IMR-90 (cell line): ENCODE measurements around the gene SEC61A1. TPM values are rescaled to one million over a fixed set of nuclear protein-coding genes. Genes with fewer than 3 reads are reported as not detected.

ENCODE experiments used
- ATAC-seq: fragments of 200-7000 bp; cut with Tn5 transposase; 2 replicates; pipeline ENCODE4 v1.9.1; 2020; ENCODE audit warnings: low read depth, mild to moderate bottlenecking, moderate library complexity
- BruUV-seq: library from RNA; stranded (reverse); fragments of 400-500 nt; replicated peaks from 2 replicates; lab custom pipeline; 2021; lab: Mats Ljungman, UMichigan
- CTCF ChIA-PET: fragments of 300-600 bp; formaldehyde crosslinking; extraction: SDS; loops from one replicate; lab custom pipeline; 2021; ENCODE audit warnings: antibody characterized with exemption; lab: Yijun Ruan, JAX
- POLR2A ChIA-PET: fragments of 300-600 bp; sonication (Branson Sonifier 250); formaldehyde crosslinking; loops from one replicate; lab custom pipeline; 2022; ENCODE audit warnings: antibody characterized with exemption; ENCODE audit not compliant: unreplicated experiment; lab: Charles Lee
- DNase-seq: peaks from one replicate; pipeline ENCODE4 v3.0.0; 2013
- H2AFZ ChIP-seq: replicated peaks from 2 replicates; pipeline ENCODE3; 2013; ENCODE audit warnings: low read length, mild to moderate bottlenecking; ENCODE audit not compliant: poor library complexity
- H2AK5ac ChIP-seq: 2 replicates; pipeline ENCODE4 v1.6.1; 2013; ENCODE audit warnings: low read depth, low read length, inconsistent platforms
- H2AK9ac ChIP-seq: replicated peaks from 2 replicates; pipeline ENCODE3; 2013; ENCODE audit warnings: mild to moderate bottlenecking, low read depth, low read length, moderate library complexity; ENCODE audit not compliant: poor library complexity
- H2BK120ac ChIP-seq: 2 replicates; pipeline ENCODE4 v1.6.1; 2013; ENCODE audit warnings: low read depth, low read length, inconsistent platforms
- H2BK15ac ChIP-seq: 3 replicates; pipeline ENCODE4 v1.6.1; 2013; ENCODE audit warnings: low read depth, low read length, inconsistent platforms
- H2BK20ac ChIP-seq: 2 replicates; pipeline ENCODE4 v1.6.1; 2013; ENCODE audit warnings: low read depth, mild to moderate bottlenecking, inconsistent platforms, low read length, moderate library complexity
- H2BK5ac ChIP-seq: 2 replicates; pipeline ENCODE4 v1.6.1; 2013; ENCODE audit warnings: mild to moderate bottlenecking, low read depth, low read length, inconsistent platforms; ENCODE audit not compliant: poor library complexity, severe bottlenecking
- H3K14ac ChIP-seq: replicated peaks from 2 replicates; pipeline ENCODE4 v1.6.1; 2013; ENCODE audit warnings: low read depth, low read length, inconsistent platforms
- H3K18ac ChIP-seq: 2 replicates; pipeline ENCODE4 v1.6.1; 2013; ENCODE audit warnings: low read depth, low read length, control low read depth
- H3K23ac ChIP-seq: 2 replicates; pipeline ENCODE4 v1.6.1; 2013; ENCODE audit warnings: low read depth, low read length, inconsistent platforms
- H3K27ac ChIP-seq: 2 replicates; pipeline ENCODE4 v1.5.1; 2013; ENCODE audit warnings: mild to moderate bottlenecking, control low read depth, low read length; ENCODE audit not compliant: insufficient read depth
- H3K27me3 ChIP-seq: 2 replicates; pipeline ENCODE4 v1.6.1; 2013; ENCODE audit warnings: low read length; ENCODE audit not compliant: control insufficient read depth, insufficient read depth
- H3K36me3 ChIP-seq: 2 replicates; pipeline ENCODE4 v1.6.1; 2013; ENCODE audit warnings: low read length, mixed read lengths; ENCODE audit not compliant: control insufficient read depth, insufficient read depth
- H3K4ac ChIP-seq: 2 replicates; pipeline ENCODE4 v1.6.1; 2013; ENCODE audit warnings: low read depth, low read length, inconsistent platforms
- H3K4me1 ChIP-seq: 2 replicates; pipeline ENCODE4 v1.6.1; 2013; ENCODE audit warnings: low read length, mixed read lengths; ENCODE audit not compliant: control insufficient read depth, insufficient read depth
- H3K4me2 ChIP-seq: 2 replicates; pipeline ENCODE4 v1.6.1; 2013; ENCODE audit warnings: low read depth, mild to moderate bottlenecking, control low read depth, low read length, moderate library complexity
- H3K4me3 ChIP-seq: 2 replicates; pipeline ENCODE4 v1.5.1; 2013; ENCODE audit warnings: low read depth, mild to moderate bottlenecking, control low read depth, low read length, moderate library complexity; ENCODE audit not compliant: insufficient read depth
- H3K56ac ChIP-seq: 2 replicates; pipeline ENCODE4 v1.6.1; 2013; ENCODE audit warnings: low read length, inconsistent platforms; ENCODE audit not compliant: insufficient read depth; ENCODE audit errors: extremely low read depth
- H3K79me1 ChIP-seq, 2 experiments: 2 replicates each; pipeline ENCODE4 v1.6.1; 2013; ENCODE audit warnings: low read length in 2 of 2, inconsistent platforms in 1 of 2, low read depth in 1 of 2
- H3K9ac ChIP-seq: 2 replicates; pipeline ENCODE4 v1.6.1; 2013; ENCODE audit warnings: low read depth, low read length, control low read depth
- H3K9me1 ChIP-seq: 2 replicates; pipeline ENCODE4 v1.6.1; 2013; ENCODE audit warnings: low read length, inconsistent platforms; ENCODE audit not compliant: insufficient read depth
- H3K9me3 ChIP-seq: 2 replicates; pipeline ENCODE4 v1.6.1; 2013; ENCODE audit warnings: low read length; ENCODE audit not compliant: control insufficient read depth, insufficient read depth
- H4K20me1 ChIP-seq: 2 replicates; pipeline ENCODE4 v1.6.1; 2013; ENCODE audit warnings: low read length, inconsistent platforms; ENCODE audit not compliant: insufficient read depth
- H4K5ac ChIP-seq: 2 replicates; pipeline ENCODE4 v1.6.1; 2013; ENCODE audit warnings: mild to moderate bottlenecking, low read depth, low read length, control low read depth
- H4K8ac ChIP-seq, 2 experiments: 2 replicates each; pipeline ENCODE4 v1.6.1; 2013; ENCODE audit warnings: low read depth in 2 of 2, low read length in 2 of 2, control low read depth in 1 of 2, inconsistent platforms in 1 of 2
- H4K91ac ChIP-seq: 2 replicates; pipeline ENCODE4 v1.6.1; 2013; ENCODE audit warnings: low read depth, low read length, inconsistent platforms; ENCODE audit not compliant: insufficient read depth
- BHLHE40 ChIP-seq: fragments of 150-350 bp; IDR thresholded peaks from 2 replicates; pipeline ENCODE4 v1.6.1; 2016; ENCODE audit warnings: mild to moderate bottlenecking, low read depth, low read length
- CHD1 ChIP-seq: IDR thresholded peaks from 2 replicates; pipeline ENCODE4 v1.6.1; 2012; ENCODE audit warnings: low read depth, low read length, improper control_type of control experiment
- CTCF ChIP-seq: conservative IDR thresholded peaks from 2 replicates; pipeline ENCODE4 v1.5.1; 2012; ENCODE audit warnings: mild to moderate bottlenecking, low read depth, low read length, improper control_type of control experiment
- ELK1 ChIP-seq: fragments of 150-350 bp; IDR thresholded peaks from 2 replicates; pipeline ENCODE4 v1.6.1; 2016; ENCODE audit warnings: low read depth, mild to moderate bottlenecking, low read length, moderate library complexity, borderline replicate concordance
- FOS ChIP-seq: fragments of 150-350 bp; IDR thresholded peaks from 2 replicates; pipeline ENCODE4 v1.6.1; 2016; ENCODE audit warnings: low read depth, low read length
- MAFK ChIP-seq: IDR thresholded peaks from 2 replicates; pipeline ENCODE4 v1.6.1; 2012; ENCODE audit warnings: low read depth, low read length, improper control_type of control experiment
- MAZ ChIP-seq: IDR thresholded peaks from 2 replicates; pipeline ENCODE4 v1.6.1; 2012; ENCODE audit warnings: low read depth, mild to moderate bottlenecking, low read length, improper control_type of control experiment, moderate library complexity, borderline replicate concordance
- MXI1 ChIP-seq: IDR thresholded peaks from 2 replicates; pipeline ENCODE4 v1.6.1; 2012; ENCODE audit warnings: low read depth, mild to moderate bottlenecking, low read length, moderate library complexity, borderline replicate concordance
- NFE2L2 ChIP-seq: fragments of 150-350 bp; IDR thresholded peaks from 2 replicates; pipeline ENCODE4 v1.6.1; 2016; ENCODE audit warnings: low read depth, mild to moderate bottlenecking, low read length
- POLR2A ChIP-seq: IDR thresholded peaks from 2 replicates; pipeline ENCODE4 v1.6.1; 2012; ENCODE audit warnings: mild to moderate bottlenecking, low read depth, low read length
- RCOR1 ChIP-seq: IDR thresholded peaks from 2 replicates; pipeline ENCODE4 v1.6.1; 2012; ENCODE audit warnings: mild to moderate bottlenecking, low read length, improper control_type of control experiment; ENCODE audit not compliant: insufficient replicate concordance
- USF2 ChIP-seq: fragments of 150-350 bp; IDR thresholded peaks from 2 replicates; pipeline ENCODE4 v1.6.1; 2017; ENCODE audit warnings: mild to moderate bottlenecking, antibody characterized with exemption, low read length, low read depth
- WGBS, 2 experiments: methylation state at CpG; one replicate each; pipeline versions ENCODE4 v1.1.5 to v1.1.7; 2013; ENCODE audit warnings: missing lambda C conversion rate in 2 of 2; ENCODE audit not compliant: insufficient read length in 1 of 2; ENCODE audit errors: extremely low coverage in 2 of 2; 5-methylcytosine and 5-hydroxymethylcytosine counted together
- dilution Hi-C: fragments of 300-500 bp; cut with HindIII; formaldehyde crosslinking; loops from one replicate; pipeline ENCODE4 v1.14.3; 2018; ENCODE audit warnings: low sequenced_read_pairs; ENCODE audit not compliant: unreplicated experiment
- in situ Hi-C: fragments of 300-500 bp; cut with MboI; formaldehyde crosslinking; loops from 3 replicates; pipeline ENCODE4 v1.14.3; 2019; ENCODE audit warnings: low sequenced_read_pairs, inconsistent platforms, mixed read lengths
- intact Hi-C: fragments of 100-400 bp; cut with micrococcal nuclease; formaldehyde crosslinking; loops from 2 replicates; pipeline ENCODE4 v1.10.0; 2022
- polyA plus RNA-seq, 3 experiments: library from polyadenylated mRNA; depleted of rRNA; stranded (reverse); fragments of >200 nt; gene quantifications; 2 replicates each; pipeline ENCODE4 v1.2.3, GENCODE V29; 2012; ENCODE audit warnings: low replicate concordance in 1 of 3
- total RNA-seq: library from RNA; depleted of rRNA; stranded (reverse); fragments of >200 nt; gene quantifications from 2 replicates; pipeline ENCODE4 v1.2.3, GENCODE V29; 2012

The SEC61A1 gene
- total and polyA plus RNA-seq, 2 of the 4 experiments (the other 2 are of a cell fraction) = 377 to 478 TPM

GRCh38 chr3:128040660-128041059 is 11.6 kb upstream of the SEC61A1 start:
- no peak overlapping the region for H3K4me3 ChIP-seq
- no peaks in the 10 kb centered on the region for H3K36me3 ChIP-seq
- H3K27me3 ChIP-seq = peaks cover 28% of the 10 kb centered on the region
- no peak overlapping the region for H4K8ac ChIP-seq
- H2BK20ac ChIP-seq = no peak overlapping the region
- intact Hi-C loops (no loop called here), dilution Hi-C loops (no loop called here), in situ Hi-C loops (no loop called here)
- no TSS peak for BruUV-seq
- no peaks in the 10 kb centered on the region for H3K9me3 ChIP-seq
- H3K27ac ChIP-seq = no peak overlapping the region
- H3K79me1 ChIP-seq = no peaks in the 10 kb centered on the region
- H2AK9ac ChIP-seq = no peak overlapping the region
- no CpG with 5 or more reads among the region's 1 CpG for WGBS, 2 experiments
- DNase-seq (no peak), ATAC-seq (no peak)
- H3K4ac ChIP-seq = no peak overlapping the region
- H2BK120ac ChIP-seq = no peak overlapping the region
- H3K9me1 ChIP-seq = no peaks in the 10 kb centered on the region
- H3K56ac ChIP-seq = no peak overlapping the region
- H2AK5ac ChIP-seq = no peak overlapping the region
- no peak overlapping the region for H3K4me2 ChIP-seq
- no peak overlapping the region for H4K5ac ChIP-seq
- no peak overlapping the region for H3K18ac ChIP-seq
- no peak for TF ChIP-seq MXI1
- TF ChIP-seq ELK1 = no peak
- no peak for TF ChIP-seq POLR2A
- TF ChIP-seq CHD1 = no peak
- no peak for TF ChIP-seq FOS
- TF ChIP-seq RCOR1 = no peak
- TF ChIP-seq CTCF = no peak
- TF ChIP-seq MAFK = no peak
- TF ChIP-seq USF2 = no peak
- no peak for TF ChIP-seq BHLHE40
- no peak for TF ChIP-seq MAZ
- no peak for TF ChIP-seq NFE2L2
- H4K20me1 ChIP-seq = no peaks in the 10 kb centered on the region
- ChIA-PET POLR2A (no interaction called here), CTCF (no interaction called here)
- no peak overlapping the region for H2BK15ac ChIP-seq
- no peak overlapping the region for H2BK5ac ChIP-seq
- H4K91ac ChIP-seq = no peak overlapping the region
- H3K9ac ChIP-seq = no peak overlapping the region
- H2AFZ ChIP-seq = no peak overlapping the region
- no peaks in the 10 kb centered on the region for H3K4me1 ChIP-seq
- H3K14ac ChIP-seq = no peak overlapping the region
- H3K23ac ChIP-seq = no peak overlapping the region
